AG09309 (cell line): ENCODE measurements around the gene MRPS15.
A peak's percentile ranks its signal among the peaks of the same experiment; 100 is the strongest.
"Not testable (repeated sequence)": the region's sequence is repeated elsewhere in the genome, so short reads cannot be mapped to it uniquely, and the experiment has no call there.

Source experiments
- DNase-seq: peaks from one replicate; pipeline ENCODE4 v3.0.0-alpha.2; 2010; ENCODE audit warnings: low read depth
- H3K4me3 ChIP-seq: 2 replicates; pipeline ENCODE4 v1.5.1; 2011; ENCODE audit warnings: mild to moderate bottlenecking, low read depth, low read length, moderate library complexity; ENCODE audit not compliant: control insufficient read depth
- CTCF ChIP-seq: IDR thresholded peaks from 2 replicates; pipeline ENCODE4 v1.5.1; 2011; ENCODE audit warnings: mild to moderate bottlenecking, low read depth, low read length, inconsistent platforms; ENCODE audit not compliant: insufficient read depth, control insufficient read depth; ENCODE audit errors: missing control alignments

The MRPS15 gene

GRCh38 chr1:36463803-36464604 is at the start of gene MRPS15:
MRPS15 (minus strand) TSS chr1:36464384; CDS start chr1:36464275, 109 bp downstream.
- no peak for TF ChIP-seq CTCF
- DNase-seq: peak; percentile 75
- peak within 1 kb of the TSS; percentile 68 for H3K4me3 ChIP-seq

- no peak overlapping the region for H3K4me3 ChIP-seq
- no peak for DNase-seq
- no peak for TF ChIP-seq CTCF
Measured at GRCh38 chr1:36512842-36513241, 48.7 kb upstream of the MRPS15 start.

GRCh38 chr1:36511804-36512798 is 47.9 kb upstream of the MRPS15 start:
- no peak overlapping the region for H3K4me3 ChIP-seq
- no peak for DNase-seq
- TF ChIP-seq CTCF: no peak

GRCh38 chr1:36511220-36511619 is 47.0 kb upstream of the MRPS15 start:
- not testable (repeated sequence) for DNase-seq, H3K4me3 ChIP-seq

GRCh38 chr1:36510418-36510817 is 46.2 kb upstream of the MRPS15 start:
- no peak for DNase-seq
- no peak for TF ChIP-seq CTCF
- no peak overlapping the region for H3K4me3 ChIP-seq

- no peak for TF ChIP-seq CTCF
- no peak overlapping the region for H3K4me3 ChIP-seq
- no peak for DNase-seq
Measured at GRCh38 chr1:36508257-36508656, 44.1 kb upstream of the MRPS15 start.

- no peak for TF ChIP-seq CTCF
- no peak overlapping the region for H3K4me3 ChIP-seq
- DNase-seq: no peak
Measured at GRCh38 chr1:36506276-36506920, 42.2 kb upstream of the MRPS15 start.
